DND-41 (cell line): ENCODE measurements around the gene PSKH1.

Experiments
- ATAC-seq: fragments of 200-7000 bp; cut with Tn5 transposase; 3 replicates; pipeline ENCODE4 v1.9.1; 2021; ENCODE audit warnings: low read depth; ENCODE audit not compliant: insufficient read depth
- DNase-seq: peaks from one replicate; pipeline ENCODE4 v3.0.0-alpha.2; 2020
- H2AFZ ChIP-seq: 2 replicates; pipeline ENCODE4 v1.6.0; 2012; ENCODE audit warnings: low read depth, low read length
- H3K27ac ChIP-seq: 2 replicates; pipeline ENCODE4 v1.5.1; 2012; ENCODE audit warnings: low read length, inconsistent platforms
- H3K27me3 ChIP-seq: fragments of 200-600 bp; sonication (generic); 2 replicates; pipeline ENCODE4 v1.6.0; 2012; ENCODE audit warnings: low read length, mild to moderate bottlenecking, inconsistent platforms; ENCODE audit not compliant: insufficient read depth, poor library complexity
- H3K36me3 ChIP-seq: 2 replicates; pipeline ENCODE4 v1.5.1; 2012; ENCODE audit warnings: low read length, inconsistent platforms; ENCODE audit not compliant: insufficient read depth
- H3K4me1 ChIP-seq: 2 replicates; pipeline ENCODE4 v1.5.1; 2012; ENCODE audit warnings: mild to moderate bottlenecking, low read length; ENCODE audit not compliant: insufficient read depth
- H3K4me2 ChIP-seq: 2 replicates; pipeline ENCODE4 v1.6.0; 2012; ENCODE audit warnings: mild to moderate bottlenecking, moderate library complexity, low read length, inconsistent platforms; ENCODE audit not compliant: insufficient read depth
- H3K4me3 ChIP-seq, 2 experiments: fragments of 200-600 bp in 1 of 2; shearing (Covaris generic) in 1 of 2; 2 replicates each; pipeline ENCODE4 v1.5.1; 2012 to 2016; ENCODE audit warnings: inconsistent platforms in 2 of 2, low read length in 2 of 2, mild to moderate bottlenecking in 2 of 2, low read depth in 1 of 2, moderate library complexity in 1 of 2
- H3K79me2 ChIP-seq: 2 replicates; pipeline ENCODE4 v1.6.0; 2012; ENCODE audit warnings: low read length, inconsistent platforms; ENCODE audit not compliant: insufficient read depth
- H3K9ac ChIP-seq: 2 replicates; pipeline ENCODE4 v1.6.0; 2012; ENCODE audit warnings: low read depth, mild to moderate bottlenecking, inconsistent platforms, low read length, moderate library complexity
- H3K9me3 ChIP-seq: 2 replicates; pipeline ENCODE4 v1.5.1; 2012; ENCODE audit warnings: low read length, moderate library complexity, mild to moderate bottlenecking, inconsistent platforms; ENCODE audit not compliant: insufficient read depth, severe bottlenecking
- H4K20me1 ChIP-seq: 2 replicates; pipeline ENCODE4 v1.6.0; 2012; ENCODE audit warnings: low read length; ENCODE audit not compliant: insufficient read depth
- EZH2 ChIP-seq: IDR thresholded peaks from 3 replicates; pipeline ENCODE4 v1.6.1; 2012; ENCODE audit warnings: borderline replicate concordance, low read depth, mild to moderate bottlenecking, moderate library complexity, low read length, inconsistent platforms; ENCODE audit not compliant: severe bottlenecking
- TF ChIP-seq, protein P1 (sequence below): IDR thresholded peaks from 2 replicates; pipeline ENCODE4 v1.5.1; 2012; ENCODE audit warnings: borderline replicate concordance, low read length, moderate library complexity, mild to moderate bottlenecking; ENCODE audit not compliant: poor library complexity, severe bottlenecking; ENCODE audit errors: extremely low read depth

The PSKH1 gene

DNA sequence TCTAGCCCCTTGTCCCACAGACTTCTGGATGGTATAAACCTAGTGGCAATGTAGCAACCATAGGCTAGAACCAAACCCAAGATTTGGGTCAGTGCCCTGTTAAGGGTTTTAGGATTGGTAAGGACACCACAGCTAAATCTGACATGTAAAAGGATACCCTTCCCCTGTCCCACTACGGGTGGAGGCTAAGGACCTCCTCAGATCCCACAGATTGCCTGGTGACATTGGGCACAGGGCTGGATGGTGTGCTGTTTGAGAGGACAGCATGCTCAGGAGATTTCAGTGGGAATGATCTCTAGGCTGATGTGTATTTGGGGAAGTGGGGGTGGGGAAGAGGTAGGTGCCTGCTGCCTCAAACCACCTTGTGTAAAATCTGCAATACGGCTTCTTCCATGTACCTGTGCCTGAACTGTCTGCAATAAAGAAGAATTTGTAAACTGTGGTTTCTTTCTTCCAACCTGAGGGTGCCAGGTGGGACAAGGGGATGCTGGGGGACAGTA is 20.9 kb upstream of the PSKH1 start:
- H3K4me1 ChIP-seq, result peaks cover 33% of the 10 kb centered on the region
- ATAC-seq (no peak), DNase-seq (no peak)
- H3K9ac ChIP-seq, result peak overlapping the region; percentile 86; the same call in 1 of the 2 replicates
- no peaks in the 10 kb centered on the region for H3K27me3 ChIP-seq
- H3K27ac ChIP-seq, result peak overlapping the region; percentile 85
- peak overlapping the region; percentile 72 for H2AFZ ChIP-seq
- H3K4me2 ChIP-seq, result peak overlapping the region; percentile 88
- peaks cover 77% of the 10 kb centered on the region for H3K36me3 ChIP-seq
- TF ChIP-seq, protein P1, sequence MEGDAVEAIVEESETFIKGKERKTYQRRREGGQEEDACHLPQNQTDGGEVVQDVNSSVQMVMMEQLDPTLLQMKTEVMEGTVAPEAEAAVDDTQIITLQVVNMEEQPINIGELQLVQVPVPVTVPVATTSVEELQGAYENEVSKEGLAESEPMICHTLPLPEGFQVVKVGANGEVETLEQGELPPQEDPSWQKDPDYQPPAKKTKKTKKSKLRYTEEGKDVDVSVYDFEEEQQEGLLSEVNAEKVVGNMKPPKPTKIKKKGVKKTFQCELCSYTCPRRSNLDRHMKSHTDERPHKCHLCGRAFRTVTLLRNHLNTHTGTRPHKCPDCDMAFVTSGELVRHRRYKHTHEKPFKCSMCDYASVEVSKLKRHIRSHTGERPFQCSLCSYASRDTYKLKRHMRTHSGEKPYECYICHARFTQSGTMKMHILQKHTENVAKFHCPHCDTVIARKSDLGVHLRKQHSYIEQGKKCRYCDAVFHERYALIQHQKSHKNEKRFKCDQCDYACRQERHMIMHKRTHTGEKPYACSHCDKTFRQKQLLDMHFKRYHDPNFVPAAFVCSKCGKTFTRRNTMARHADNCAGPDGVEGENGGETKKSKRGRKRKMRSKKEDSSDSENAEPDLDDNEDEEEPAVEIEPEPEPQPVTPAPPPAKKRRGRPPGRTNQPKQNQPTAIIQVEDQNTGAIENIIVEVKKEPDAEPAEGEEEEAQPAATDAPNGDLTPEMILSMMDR, result no peak
- no peak for TF ChIP-seq EZH2
- peak overlapping the region in 1 of 2 experiments; percentile 95; a peak in 2 of 4 replicates for H3K4me3 ChIP-seq
- no peaks in the 10 kb centered on the region for H3K9me3 ChIP-seq
- peaks cover 47% of the 10 kb centered on the region for H3K79me2 ChIP-seq
- H4K20me1 ChIP-seq, result peaks cover 50% of the 10 kb centered on the region

DNA sequence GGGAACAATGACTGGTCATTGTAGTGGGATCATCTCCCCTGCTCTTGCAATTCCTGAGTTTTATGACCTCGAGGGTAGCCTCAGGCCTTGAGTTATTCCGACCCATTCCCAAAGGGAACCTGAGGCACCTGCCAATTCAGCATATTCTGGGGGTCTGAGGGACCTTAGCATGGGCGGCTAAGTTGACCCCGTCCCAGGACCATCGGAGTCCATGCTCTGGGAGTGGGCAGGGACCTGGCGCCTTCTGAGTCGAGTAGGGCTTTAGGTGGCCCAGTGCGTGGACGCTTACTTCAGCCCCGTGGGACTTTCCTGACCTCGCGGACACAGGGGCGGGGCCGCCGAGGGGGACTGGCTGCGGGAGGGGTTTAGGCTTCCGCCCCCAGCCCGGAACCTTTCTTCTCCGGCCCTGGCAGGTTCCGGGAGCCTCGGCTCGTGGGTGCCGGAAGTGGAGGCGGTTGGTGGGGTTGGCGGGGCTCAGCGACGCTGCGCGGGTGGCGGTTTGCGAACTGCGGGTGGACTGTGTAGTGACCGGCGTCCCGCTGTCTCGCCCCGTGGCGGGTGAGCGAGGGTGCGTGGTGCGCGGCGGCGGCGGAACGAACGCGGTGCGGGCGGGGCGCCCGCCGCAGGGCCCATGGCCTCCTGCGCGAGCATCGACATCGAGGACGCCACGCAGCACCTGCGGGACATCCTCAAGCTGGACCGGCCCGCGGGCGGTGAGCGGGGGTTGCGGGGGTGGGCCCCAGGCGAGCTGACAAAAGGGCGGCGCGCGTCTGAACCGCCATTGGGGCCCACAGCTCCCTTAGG is 20.2 kb upstream of the PSKH1 start, which contains the start of gene EDC4:
TSS of gene EDC4 (plus strand) at position 422 of the 804 bp plus-strand sequence. CDS start at position 632, 210 bp downstream.
- H3K27ac ChIP-seq, result peak within 1 kb of the TSS; percentile 85
- peaks cover 46% of the 10 kb centered on the region for H3K79me2 ChIP-seq
- H2AFZ ChIP-seq, result peak within 1 kb of the TSS; percentile 72
- peak within 1 kb of the TSS; percentile 86 for H3K9ac ChIP-seq
- no peak for TF ChIP-seq EZH2
- TF ChIP-seq, protein P1, result no peak
- peak within 1 kb of the TSS; percentile 85 to 95 for H3K4me3 ChIP-seq
- peak; percentile 93 for ATAC-seq
- H3K27me3 ChIP-seq, result no peaks in the 10 kb centered on the region
- no peaks in the 10 kb centered on the region for H3K9me3 ChIP-seq
- DNase-seq, result peak; percentile 86
- peaks cover 52% of the 10 kb centered on the region for H4K20me1 ChIP-seq
- H3K36me3 ChIP-seq, result peaks cover 77% of the 10 kb centered on the region
- peaks cover 33% of the 10 kb centered on the region for H3K4me1 ChIP-seq
- H3K4me2 ChIP-seq, result peak within 1 kb of the TSS; percentile 88

DNA sequence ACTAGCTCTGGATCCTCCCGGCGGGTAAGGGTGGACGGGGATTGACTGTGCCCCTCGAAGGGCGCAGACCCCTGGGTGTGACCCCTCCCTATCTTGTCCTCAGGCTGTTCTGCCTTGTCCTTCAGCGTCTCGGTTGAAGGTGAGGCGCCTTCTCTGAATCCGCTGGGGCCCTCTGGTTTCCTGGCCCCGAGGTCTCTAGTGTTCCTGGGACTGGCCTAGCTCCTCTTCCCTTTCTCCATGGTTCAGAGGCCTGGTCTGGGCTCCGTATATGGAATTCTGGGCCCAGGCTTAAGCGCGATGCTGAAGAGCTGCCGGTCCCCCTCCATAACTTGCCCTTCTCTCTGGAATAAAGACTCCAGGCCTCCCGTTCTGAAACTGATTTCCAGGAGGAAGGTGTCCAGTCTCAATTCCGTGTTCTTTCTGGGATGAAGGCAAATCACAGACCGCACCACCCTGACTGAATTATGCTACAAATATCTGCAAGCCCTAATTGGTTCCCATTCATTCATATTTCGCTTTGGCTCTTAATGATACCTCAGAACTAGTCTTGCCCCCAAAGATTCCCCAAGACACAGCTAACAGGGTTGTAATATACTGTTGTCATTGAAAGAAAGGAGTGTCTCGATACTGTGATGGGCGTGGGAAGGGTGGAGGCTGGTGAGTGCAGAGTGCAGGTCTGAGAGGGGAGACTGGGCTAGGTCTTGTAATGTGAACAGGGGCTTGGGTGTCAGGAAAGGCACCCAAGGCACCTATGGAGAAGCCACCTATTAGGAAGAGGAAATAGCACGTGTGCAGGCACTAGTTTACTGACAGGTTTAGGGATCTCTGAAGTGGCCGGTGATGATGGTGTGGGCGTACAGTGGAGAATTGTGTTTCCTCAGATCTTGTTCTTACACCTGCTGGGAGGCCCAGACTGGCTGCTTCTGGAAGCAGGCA is 19.4 kb upstream of the PSKH1 start:
- TF ChIP-seq EZH2, result no peak
- Histone ChIP-seq H3K36me3 (peaks cover 77% of the 10 kb centered on the region), H3K9ac (peak overlapping the region; percentile 86), H2AFZ (peak overlapping the region; percentile 72), H3K79me2 (peaks cover 45% of the 10 kb centered on the region), H3K9me3 (no peaks in the 10 kb centered on the region), H4K20me1 (peaks cover 46% of the 10 kb centered on the region), H3K4me3 (peak overlapping the region; percentile 85 to 95), H3K4me1 (peaks cover 33% of the 10 kb centered on the region), H3K27me3 (no peaks in the 10 kb centered on the region), H3K4me2 (peak overlapping the region; percentile 88), H3K27ac (peak overlapping the region; percentile 85)
- ATAC-seq (no peak; the same call in 2 of the 3 replicates), DNase-seq (no peak)
